OCI-LY1 (cell line): ENCODE measurements around the gene NAALAD2.

ENCODE experiments used
- EZH2 ChIP-seq: fragments of 200-600 bp; sonication (generic), shearing (Covaris generic); IDR thresholded peaks from 2 replicates; pipeline ENCODE4 v1.8.0; 2017; ENCODE audit warnings: borderline replicate concordance, mixed run types, mild to moderate bottlenecking, antibody characterized with exemption, low read length, moderate library complexity, mixed read lengths
- TF ChIP-seq, protein P1 (sequence below): fragments of 200-600 bp; sonication (generic), shearing (Covaris generic); IDR thresholded peaks from 2 replicates; pipeline ENCODE4 v1.5.1; 2017; ENCODE audit warnings: mild to moderate bottlenecking, antibody characterized with exemption, low read length, moderate library complexity, mixed read lengths

DNA sequence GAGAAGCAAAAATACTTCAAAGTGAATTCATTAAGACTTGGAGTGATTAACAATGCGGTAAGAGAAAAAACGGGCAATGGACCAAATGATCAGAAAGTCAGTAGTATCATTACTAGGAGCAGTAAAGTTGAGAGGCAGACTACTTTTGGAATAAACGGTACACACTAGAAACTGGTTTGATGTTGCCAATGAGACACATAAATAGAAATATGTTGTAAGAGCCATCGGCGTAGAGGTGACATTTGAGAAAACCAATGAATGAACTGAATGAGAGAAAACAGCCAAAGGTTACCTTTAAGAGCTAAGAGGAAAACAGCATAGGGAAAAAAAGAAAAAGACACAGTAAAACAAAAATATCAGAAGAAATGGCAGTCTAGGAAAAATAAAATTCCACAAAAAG lies 82.1 kb downstream of the NAALAD2 start:
- TF ChIP-seq, protein P1, sequence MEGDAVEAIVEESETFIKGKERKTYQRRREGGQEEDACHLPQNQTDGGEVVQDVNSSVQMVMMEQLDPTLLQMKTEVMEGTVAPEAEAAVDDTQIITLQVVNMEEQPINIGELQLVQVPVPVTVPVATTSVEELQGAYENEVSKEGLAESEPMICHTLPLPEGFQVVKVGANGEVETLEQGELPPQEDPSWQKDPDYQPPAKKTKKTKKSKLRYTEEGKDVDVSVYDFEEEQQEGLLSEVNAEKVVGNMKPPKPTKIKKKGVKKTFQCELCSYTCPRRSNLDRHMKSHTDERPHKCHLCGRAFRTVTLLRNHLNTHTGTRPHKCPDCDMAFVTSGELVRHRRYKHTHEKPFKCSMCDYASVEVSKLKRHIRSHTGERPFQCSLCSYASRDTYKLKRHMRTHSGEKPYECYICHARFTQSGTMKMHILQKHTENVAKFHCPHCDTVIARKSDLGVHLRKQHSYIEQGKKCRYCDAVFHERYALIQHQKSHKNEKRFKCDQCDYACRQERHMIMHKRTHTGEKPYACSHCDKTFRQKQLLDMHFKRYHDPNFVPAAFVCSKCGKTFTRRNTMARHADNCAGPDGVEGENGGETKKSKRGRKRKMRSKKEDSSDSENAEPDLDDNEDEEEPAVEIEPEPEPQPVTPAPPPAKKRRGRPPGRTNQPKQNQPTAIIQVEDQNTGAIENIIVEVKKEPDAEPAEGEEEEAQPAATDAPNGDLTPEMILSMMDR, result no peak
- TF ChIP-seq EZH2, result no peak
